PFSK-1 (cell line): ENCODE measurements around the gene GNA15.

Experiments
- FOXP2 ChIP-seq: optimal IDR thresholded peaks from 2 replicates; pipeline ENCODE3; 2011; ENCODE audit warnings: borderline replicate concordance, control low read depth, inconsistent platforms; ENCODE audit not compliant: insufficient read depth; ENCODE audit errors: extremely low read length, extremely low read depth
- POLR2AphosphoS5 ChIP-seq: IDR thresholded peaks from 2 replicates; pipeline ENCODE4 v1.6.1; 2012; ENCODE audit warnings: low read depth, mild to moderate bottlenecking, control low read depth, low read length, moderate library complexity
- SIN3A ChIP-seq: IDR thresholded peaks from 2 replicates; pipeline ENCODE4 v1.6.1; 2012; ENCODE audit warnings: mild to moderate bottlenecking, low read length, moderate library complexity, borderline replicate concordance; ENCODE audit not compliant: insufficient read depth
- TAF1 ChIP-seq: IDR thresholded peaks from 2 replicates; pipeline ENCODE4 v1.6.1; 2012; ENCODE audit warnings: low read length, control low read depth, borderline replicate concordance; ENCODE audit not compliant: insufficient read depth
- TF ChIP-seq, protein P1 (sequence below), 2 experiments: IDR thresholded peaks; 2 replicates each; pipeline versions ENCODE4 v1.6.1 to v1.8.0; 2011 to 2012; ENCODE audit warnings: low read depth in 2 of 2, low read length in 2 of 2, control low read depth in 1 of 2, inconsistent platforms in 1 of 2, mild to moderate bottlenecking in 1 of 2, moderate library complexity in 1 of 2; ENCODE audit not compliant: insufficient read depth in 1 of 2

GNA15 gene

DNA sequence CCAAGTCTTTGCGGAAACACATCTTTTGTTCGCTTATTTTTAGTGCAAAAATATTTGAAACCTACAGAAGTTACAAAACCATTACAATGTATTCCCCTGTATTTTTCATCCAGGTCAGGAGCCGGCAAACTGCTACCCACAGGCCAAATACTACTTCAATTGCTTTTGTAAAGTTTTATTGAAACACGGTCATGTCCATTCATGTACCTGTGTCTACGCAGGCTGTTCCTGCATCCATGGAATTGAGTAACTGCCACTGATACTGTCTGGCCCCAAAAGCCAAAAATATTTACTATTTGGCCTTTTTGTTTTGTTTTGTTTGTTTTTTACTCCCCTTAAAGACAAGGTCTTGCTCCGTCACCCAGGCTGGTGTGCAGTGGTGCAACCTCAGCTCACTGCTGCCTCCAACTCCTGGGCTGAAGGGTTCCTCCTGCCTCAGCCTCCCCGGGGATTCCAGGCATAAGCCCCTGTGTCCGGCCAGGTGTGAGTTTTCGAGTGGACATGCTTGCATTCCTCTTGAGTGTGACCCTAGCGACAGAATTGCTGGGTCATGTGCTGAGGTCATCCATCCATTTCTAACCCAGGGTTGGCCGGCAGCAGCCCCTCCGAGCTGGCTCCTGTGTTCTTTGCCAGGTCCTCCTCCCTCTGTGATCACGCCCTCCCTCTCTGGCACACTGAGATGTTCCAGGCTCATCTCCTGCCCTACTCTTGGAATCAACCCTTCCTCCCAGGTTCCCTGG, 31.9 kb downstream of the GNA15 start:
- TF ChIP-seq, protein P1, sequence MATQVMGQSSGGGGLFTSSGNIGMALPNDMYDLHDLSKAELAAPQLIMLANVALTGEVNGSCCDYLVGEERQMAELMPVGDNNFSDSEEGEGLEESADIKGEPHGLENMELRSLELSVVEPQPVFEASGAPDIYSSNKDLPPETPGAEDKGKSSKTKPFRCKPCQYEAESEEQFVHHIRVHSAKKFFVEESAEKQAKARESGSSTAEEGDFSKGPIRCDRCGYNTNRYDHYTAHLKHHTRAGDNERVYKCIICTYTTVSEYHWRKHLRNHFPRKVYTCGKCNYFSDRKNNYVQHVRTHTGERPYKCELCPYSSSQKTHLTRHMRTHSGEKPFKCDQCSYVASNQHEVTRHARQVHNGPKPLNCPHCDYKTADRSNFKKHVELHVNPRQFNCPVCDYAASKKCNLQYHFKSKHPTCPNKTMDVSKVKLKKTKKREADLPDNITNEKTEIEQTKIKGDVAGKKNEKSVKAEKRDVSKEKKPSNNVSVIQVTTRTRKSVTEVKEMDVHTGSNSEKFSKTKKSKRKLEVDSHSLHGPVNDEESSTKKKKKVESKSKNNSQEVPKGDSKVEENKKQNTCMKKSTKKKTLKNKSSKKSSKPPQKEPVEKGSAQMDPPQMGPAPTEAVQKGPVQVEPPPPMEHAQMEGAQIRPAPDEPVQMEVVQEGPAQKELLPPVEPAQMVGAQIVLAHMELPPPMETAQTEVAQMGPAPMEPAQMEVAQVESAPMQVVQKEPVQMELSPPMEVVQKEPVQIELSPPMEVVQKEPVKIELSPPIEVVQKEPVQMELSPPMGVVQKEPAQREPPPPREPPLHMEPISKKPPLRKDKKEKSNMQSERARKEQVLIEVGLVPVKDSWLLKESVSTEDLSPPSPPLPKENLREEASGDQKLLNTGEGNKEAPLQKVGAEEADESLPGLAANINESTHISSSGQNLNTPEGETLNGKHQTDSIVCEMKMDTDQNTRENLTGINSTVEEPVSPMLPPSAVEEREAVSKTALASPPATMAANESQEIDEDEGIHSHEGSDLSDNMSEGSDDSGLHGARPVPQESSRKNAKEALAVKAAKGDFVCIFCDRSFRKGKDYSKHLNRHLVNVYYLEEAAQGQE (IDR thresholded peaks at IDR 0.05; ENCODE audit: insufficient read depth in 1 of 2, low read depth in 2 of 2, low read length in 2 of 2), result no peak
- TF ChIP-seq POLR2AphosphoS5, result no peak
- no peak for TF ChIP-seq FOXP2
- no peak for TF ChIP-seq TAF1
- no peak for TF ChIP-seq SIN3A

DNA sequence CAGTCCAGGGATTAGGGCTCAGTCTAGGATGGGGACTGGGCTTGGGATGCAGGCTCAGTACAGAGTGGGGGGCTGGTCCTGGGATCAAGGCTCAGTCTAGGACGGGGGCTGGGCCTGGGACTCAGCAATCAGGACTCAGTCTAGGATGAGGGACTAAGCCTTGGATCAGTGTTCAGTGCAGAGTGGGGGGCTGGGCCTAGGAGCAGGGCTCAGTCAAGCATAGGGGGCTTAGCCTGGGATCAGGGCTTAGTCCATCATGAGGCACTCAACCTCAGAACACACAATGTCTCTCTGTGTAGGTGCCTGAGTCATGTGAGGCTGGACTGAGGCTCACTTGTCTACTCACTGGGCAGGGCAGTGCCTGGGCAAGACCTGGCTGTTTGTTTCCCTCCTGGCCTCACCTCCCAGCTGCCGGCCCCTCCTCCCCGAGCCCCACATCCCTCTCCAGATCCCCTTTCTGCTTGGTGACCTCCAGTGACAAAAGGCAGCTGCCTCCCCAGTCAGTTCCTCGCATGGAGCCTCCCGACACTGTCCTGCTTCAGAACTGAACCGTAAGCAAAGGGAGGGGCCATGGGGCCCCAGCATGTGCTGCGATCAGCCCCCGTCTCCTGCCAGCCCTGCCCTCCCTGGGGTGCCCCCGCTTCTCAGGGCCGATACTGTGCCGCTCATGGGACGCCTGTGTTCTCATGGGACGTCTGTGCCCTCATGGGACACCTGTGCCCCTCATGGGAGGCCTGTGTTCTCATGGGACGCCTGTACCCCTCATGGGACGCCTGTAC, 36.2 kb downstream of the GNA15 start:
- TF ChIP-seq, protein P1 (IDR thresholded peaks at IDR 0.05; ENCODE audit: insufficient read depth in 1 of 2, low read depth in 2 of 2, low read length in 2 of 2), result no peak
- TF ChIP-seq TAF1, result no peak
- no peak for TF ChIP-seq POLR2AphosphoS5
- no peak for TF ChIP-seq FOXP2
- TF ChIP-seq SIN3A, result no peak

DNA sequence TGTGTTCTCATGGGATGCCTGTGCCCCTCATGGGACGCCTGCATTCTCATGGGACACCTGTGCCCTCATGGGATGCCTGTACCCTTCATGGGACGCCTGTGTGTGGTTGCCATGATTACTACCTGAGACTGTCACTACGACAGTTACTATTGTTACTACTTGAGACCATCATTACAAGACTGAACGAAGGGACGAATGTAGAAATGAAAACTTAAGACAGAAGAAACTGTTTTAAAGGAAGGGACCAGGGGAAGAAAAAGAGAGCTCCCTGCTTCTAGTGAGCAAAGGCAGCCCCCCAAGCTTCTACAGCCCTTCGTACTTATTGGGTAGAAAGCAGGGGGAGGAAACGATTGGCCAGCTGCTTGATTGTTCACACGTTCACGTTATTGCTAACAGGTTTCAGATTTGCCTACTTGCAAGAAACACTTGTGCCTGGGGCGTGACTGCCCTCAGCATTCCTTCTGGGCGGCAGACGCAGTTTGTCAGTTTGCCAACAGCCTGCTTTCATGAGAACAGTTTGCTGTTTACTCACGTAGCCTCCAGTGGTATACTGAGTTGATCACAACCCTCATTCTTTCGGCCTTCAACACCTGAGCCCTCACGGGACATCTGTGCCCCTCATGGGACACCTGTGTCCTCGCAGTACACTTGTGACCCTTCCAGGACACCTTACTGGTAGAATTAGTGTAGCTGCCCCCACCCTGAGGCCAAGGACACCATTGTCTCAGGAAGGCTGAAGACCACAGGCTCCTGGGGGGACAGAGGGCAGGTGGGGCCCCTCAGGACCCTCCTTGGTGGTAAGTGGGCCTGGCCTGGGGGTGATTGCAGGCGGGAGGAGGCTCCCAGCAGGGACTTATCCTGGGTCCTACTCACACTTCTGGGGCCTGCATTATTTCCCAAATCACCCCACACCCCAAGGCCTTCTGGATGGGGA, 40.2 kb downstream of the GNA15 start:
- TF ChIP-seq FOXP2 (no peak), POLR2AphosphoS5 (no peak), SIN3A (no peak), TAF1 (no peak)
- TF ChIP-seq, protein P1 (IDR thresholded peaks at IDR 0.05; ENCODE audit: insufficient read depth in 1 of 2, low read depth in 2 of 2, low read length in 2 of 2), result no peak

DNA sequence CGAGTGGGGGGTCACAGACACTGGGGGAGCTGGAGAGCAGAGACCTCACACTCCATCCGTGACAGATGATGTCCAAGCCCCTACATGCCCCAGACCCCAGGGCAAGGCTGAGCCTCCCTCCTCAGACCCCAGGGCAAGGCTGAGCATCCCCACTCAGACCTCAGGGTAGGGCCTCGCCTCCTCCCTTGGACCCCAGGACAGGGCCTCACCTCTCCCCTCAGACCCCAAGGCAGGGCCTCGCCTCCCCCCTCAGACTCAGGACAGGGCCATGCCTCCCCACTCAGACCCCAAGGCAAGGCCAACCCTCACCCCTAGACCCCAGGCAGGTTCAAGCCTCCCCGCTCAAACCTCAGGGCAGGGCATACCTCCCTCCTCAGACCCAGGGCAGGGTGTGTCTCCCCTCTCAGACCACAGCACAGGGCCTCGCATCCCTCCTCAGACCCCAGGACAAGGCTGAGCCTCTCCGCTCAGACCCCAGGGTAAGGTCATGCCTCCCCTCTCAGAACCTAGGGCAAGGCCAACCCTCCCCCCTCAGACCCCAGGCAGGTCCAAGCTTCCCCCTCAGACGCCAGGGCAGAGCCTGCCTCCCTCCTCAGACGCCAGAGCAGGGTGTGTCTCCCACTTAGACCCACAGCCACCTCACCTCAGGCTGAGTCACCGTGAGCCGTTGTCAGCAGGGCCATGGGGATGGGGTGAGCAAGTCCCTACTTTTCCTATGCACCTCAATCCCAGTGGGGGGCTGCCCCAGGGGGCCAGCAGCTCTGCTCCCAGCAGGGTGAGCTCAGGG, 41.1 kb downstream of the GNA15 start:
- no peak for TF ChIP-seq POLR2AphosphoS5
- no peak for TF ChIP-seq TAF1
- TF ChIP-seq SIN3A, result no peak
- TF ChIP-seq FOXP2, result no peak
- TF ChIP-seq, protein P1 (IDR thresholded peaks at IDR 0.05; ENCODE audit: insufficient read depth in 1 of 2, low read depth in 2 of 2, low read length in 2 of 2), result no peak
